GM10248 (cell line): ENCODE measurements around the gene PLEKHA4.
"Not testable (repeated sequence)": the region's sequence is repeated elsewhere in the genome, so short reads cannot be mapped to it uniquely, and the experiment has no call there.

Experiments used
- CTCF ChIA-PET: fragments of 300-600 bp; sonication (Branson Sonifier 250); formaldehyde crosslinking; extraction: SDS; loops from one replicate; lab custom pipeline; 2021; ENCODE audit warnings: antibody characterized with exemption; lab: Yijun Ruan, JAX
- POLR2A ChIA-PET: fragments of 350-650 bp; sonication (Branson Sonifier 250); formaldehyde crosslinking; extraction: SDS; loops from one replicate; lab custom pipeline; 2020; ENCODE audit warnings: antibody characterized with exemption; lab: Yijun Ruan, JAX
- DNase-seq: peaks from one replicate; pipeline ENCODE4 v3.0.0; 2012; ENCODE audit errors: extremely low spot score
- CTCF ChIP-seq: IDR thresholded peaks from 2 replicates; pipeline ENCODE4 v1.5.1; 2012; ENCODE audit warnings: mild to moderate bottlenecking, low read depth; ENCODE audit errors: extremely low read depth, missing control alignments, control extremely low read depth

PLEKHA4 gene

GRCh38 chr19:48852292-48852691, 16.1 kb downstream of the PLEKHA4 start:
- TF ChIP-seq CTCF: no peak
- POLR2A ChIA-PET: no interaction called here
- CTCF ChIA-PET: interaction anchor here (0.7 to 7.9 kb wide), 3 partner anchors 9 to 141 kb away, joined by 3 to 66 read pairs (median 3); partner anchors contain the start of genes GYS1 and RUVBL2
- DNase-seq: no peak

GRCh38 chr19:48846659-48847058, 21.8 kb downstream of the PLEKHA4 start:
- ChIA-PET POLR2A (interaction anchor here (0.5 to 0.6 kb wide), 2 partner anchors 10 to 53 kb away, joined by 4 to 6 read pairs; no protein-coding TSS in a partner anchor), CTCF (interaction anchor here (1.2 to 13.1 kb wide), 3 partner anchors 11 to 124 kb away, joined by 3 to 291 read pairs (median 5); partner anchors contain the start of gene HSD17B14)
- not testable (repeated sequence) for DNase-seq

- CTCF ChIA-PET: interaction anchor here (0.8 to 13.1 kb wide), 9 partner anchors 9 to 170 kb away, joined by 3 to 291 read pairs (median 8); partner anchors contain the start of genes GYS1, HSD17B14 and RUVBL2
- no peak for TF ChIP-seq CTCF
- no peak for DNase-seq
These were observed 23.0 kb downstream of the PLEKHA4 start for GRCh38 chr19:48845384-48845783.

GRCh38 chr19:48844472-48844871, 23.9 kb downstream of the PLEKHA4 start:
- no peak for DNase-seq
- TF ChIP-seq CTCF: no peak
- POLR2A ChIA-PET: interaction anchor here (0.6 kb wide), 1 partner anchor 9 kb away, joined by 6 read pairs; no protein-coding TSS in a partner anchor
- CTCF ChIA-PET: interaction anchor here (0.8 to 13.1 kb wide), 12 partner anchors 8 to 169 kb away, joined by 3 to 291 read pairs (median 8); partner anchors contain the start of genes GYS1, HSD17B14 and RUVBL2

More at GRCh38 chr19:48845384-48845783, 23.0 kb downstream of the PLEKHA4 start:
- POLR2A ChIA-PET: interaction anchor here (0.6 to 1.1 kb wide), 3 partner anchors 8 to 30 kb away, joined by 3 to 6 read pairs (median 3); partner anchors contain the start of gene PPP1R15A

GRCh38 chr19:48842789-48843162, 25.6 kb downstream of the PLEKHA4 start:
- POLR2A ChIA-PET: interaction anchor here (0.6 to 2.8 kb wide), 5 partner anchors 30 to 1001 kb away, joined by 3 to 13 read pairs (median 4); partner anchors contain the start of genes FTL and PPP1R15A

GRCh38 chr19:48841571-48841970, 26.8 kb downstream of the PLEKHA4 start:
- TF ChIP-seq CTCF: no peak
- CTCF ChIA-PET: interaction anchor here (1.1 to 13.1 kb wide), 23 partner anchors 13 to 234 kb away, joined by 3 to 291 read pairs (median 9); partner anchors contain the start of genes BCAT2, CA11, GYS1 and IZUMO1
- POLR2A ChIA-PET: interaction anchor here (1.4 to 2.8 kb wide), 2 partner anchors 31 to 124 kb away, joined by 4 to 13 read pairs; partner anchors contain the start of genes FTL and PPP1R15A
- no peak for DNase-seq

More at GRCh38 chr19:48842789-48843162, 25.6 kb downstream of the PLEKHA4 start:
- CTCF ChIA-PET: interaction anchor here (0.8 to 13.1 kb wide), 38 partner anchors 9 to 688 kb away, joined by 3 to 291 read pairs (median 6); partner anchors contain the start of genes BCAT2, CA11, DHDH and GYS1
- peak; percentile 79 for TF ChIP-seq CTCF
- DNase-seq: peak; percentile 69
